HTERT RPE-1 (cell line): ENCODE results near the gene EVL.

Source experiments
- in situ Hi-C: fragments of 300-500 bp; cut with MboI; formaldehyde crosslinking; loops from 4 replicates; pipeline ENCODE4 v1.14.3; 2020; ENCODE audit warnings: low sequenced_read_pairs

The EVL gene

DNA sequence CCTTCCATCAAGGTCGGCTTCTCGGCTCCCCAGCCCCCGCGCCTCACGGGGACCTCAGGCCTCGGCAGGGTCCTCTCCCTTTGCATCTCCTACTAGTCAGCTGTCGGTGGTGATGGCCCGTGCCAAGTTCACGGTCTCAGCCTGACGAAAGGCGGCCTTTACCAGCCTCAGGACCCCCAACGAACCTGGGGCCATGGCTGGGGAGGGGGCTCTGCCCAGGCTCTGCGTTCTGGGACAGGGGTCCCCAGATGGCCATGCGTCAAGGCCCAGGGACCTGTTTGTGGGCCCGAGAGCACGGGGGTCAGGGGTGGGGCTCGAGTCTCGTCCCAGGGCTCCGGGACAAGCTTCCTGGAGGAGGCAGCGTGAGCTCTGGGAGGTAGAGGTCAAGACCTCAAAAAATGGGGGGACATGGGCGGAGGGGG is 127.0 kb downstream of the EVL start:
- in situ Hi-C loops = no loop called here

DNA sequence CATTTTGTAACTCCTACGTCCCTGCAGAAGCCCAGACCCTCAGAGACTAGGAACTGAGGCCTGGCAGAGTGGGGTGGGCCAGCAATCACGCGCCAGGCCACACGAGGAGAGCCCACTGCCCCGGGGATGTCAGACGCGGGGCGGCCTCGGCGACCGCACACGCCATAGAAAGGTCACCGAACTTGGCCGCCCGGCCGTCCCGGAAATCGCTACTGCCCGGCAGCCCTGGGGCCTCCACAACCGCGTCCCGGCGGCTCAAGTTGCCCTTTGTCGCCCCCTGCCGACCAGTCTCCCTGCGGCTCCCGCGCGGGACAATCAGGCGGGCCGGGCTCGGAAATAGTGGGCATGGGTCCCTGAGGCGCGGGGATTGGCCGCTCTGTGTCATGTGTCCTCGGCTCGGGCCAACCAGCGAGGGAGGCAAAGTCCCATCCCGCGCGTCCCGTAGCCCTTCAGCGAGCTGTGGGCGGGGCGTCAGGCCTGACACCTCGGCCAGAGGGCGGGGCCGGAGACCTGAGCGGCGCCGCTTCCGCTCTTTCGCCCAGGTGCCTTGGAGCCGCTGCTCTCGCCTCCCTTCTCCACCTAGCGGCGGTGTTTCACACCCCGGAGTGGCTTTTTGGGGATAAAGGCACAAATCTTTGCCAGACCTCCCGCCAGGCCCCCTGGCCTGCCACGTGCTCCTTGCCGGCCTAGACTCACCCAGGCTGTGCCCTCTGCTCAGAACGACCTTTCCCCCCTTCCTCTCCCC is 127.6 kb downstream of the EVL start:
- in situ Hi-C loops = no loop called here
